ENCODE measurements around the gene TNP1.

DNA sequence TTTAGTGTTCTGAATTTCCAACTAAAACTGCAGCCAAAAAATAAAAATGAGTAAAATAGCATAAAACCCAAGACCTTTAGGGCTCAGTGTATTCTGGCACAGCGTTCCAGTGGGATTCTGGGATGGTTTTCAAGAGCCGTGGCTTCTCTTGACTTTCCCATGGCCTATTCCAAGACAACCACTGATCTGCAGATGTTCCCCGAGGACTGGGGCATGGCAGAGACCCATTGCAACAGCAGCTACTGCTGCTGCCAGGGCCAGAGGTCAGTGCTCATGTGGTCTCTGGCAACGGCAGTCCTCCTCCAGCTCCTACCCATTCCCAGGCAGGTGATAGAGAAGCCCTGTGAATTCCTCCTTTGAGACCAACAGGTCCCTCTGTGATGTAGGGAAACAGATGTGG, 26.8 kb downstream of the TNP1 start:
- TF ChIP-seq GATA3 (IDR thresholded peaks at IDR 0.05; ENCODE audit: low read depth, low read length) = no peak
- no peak for TF ChIP-seq GATA2 (IDR thresholded peaks at IDR 0.05; ENCODE audit: low read depth, low read length)
